Measurements from ENCODE around the gene ASPRV1.
"Not testable (repeated sequence)": the region's sequence is repeated elsewhere in the genome, so short reads cannot be mapped to it uniquely, and the experiment has no call there.

Gene ASPRV1

GRCh38 chr2:69961496-69961895 is at the start of gene ASPRV1:
ASPRV1 (minus strand) TSS chr2:69961631; CDS start chr2:69961436, 195 bp downstream.
- FAIRE-seq (no peak), DNase-seq (ENCODE audit: insufficient read length, low spot score) (no peak)
- TF ChIP-seq POLR2A (IDR thresholded peaks at IDR 0.05; ENCODE audit: low read depth, low read length), result no peak

DNA sequence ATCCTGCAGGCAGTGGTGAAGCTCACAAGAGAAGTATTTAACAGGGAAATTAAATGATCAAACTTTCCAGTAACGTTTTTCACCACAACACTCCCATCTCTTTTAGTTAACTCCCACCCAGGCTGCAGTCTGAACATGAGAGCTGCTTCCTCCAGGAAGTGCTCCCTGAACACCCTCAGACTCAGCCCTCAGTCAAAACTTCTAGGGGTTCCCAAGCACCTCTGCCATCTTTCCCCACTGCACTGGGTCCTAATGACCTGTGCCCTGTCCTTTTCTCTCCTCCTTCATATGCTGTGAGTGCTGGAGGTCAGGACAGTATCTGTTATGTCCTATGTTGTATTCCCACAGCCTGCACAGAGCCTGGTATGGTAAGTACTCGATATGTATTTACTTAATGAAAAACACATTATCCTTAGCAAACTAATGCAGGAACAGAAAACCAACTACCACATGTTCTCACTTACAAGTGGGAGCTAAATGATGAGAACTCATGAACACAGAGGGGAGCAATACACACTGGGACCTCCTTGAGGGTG is 49.2 kb upstream of the ASPRV1 start:
- DNase-seq (ENCODE audit: insufficient read length, low spot score) (no peak), FAIRE-seq (no peak)
- TF ChIP-seq POLR2A (IDR thresholded peaks at IDR 0.05; ENCODE audit: low read depth, low read length), result no peak

DNA sequence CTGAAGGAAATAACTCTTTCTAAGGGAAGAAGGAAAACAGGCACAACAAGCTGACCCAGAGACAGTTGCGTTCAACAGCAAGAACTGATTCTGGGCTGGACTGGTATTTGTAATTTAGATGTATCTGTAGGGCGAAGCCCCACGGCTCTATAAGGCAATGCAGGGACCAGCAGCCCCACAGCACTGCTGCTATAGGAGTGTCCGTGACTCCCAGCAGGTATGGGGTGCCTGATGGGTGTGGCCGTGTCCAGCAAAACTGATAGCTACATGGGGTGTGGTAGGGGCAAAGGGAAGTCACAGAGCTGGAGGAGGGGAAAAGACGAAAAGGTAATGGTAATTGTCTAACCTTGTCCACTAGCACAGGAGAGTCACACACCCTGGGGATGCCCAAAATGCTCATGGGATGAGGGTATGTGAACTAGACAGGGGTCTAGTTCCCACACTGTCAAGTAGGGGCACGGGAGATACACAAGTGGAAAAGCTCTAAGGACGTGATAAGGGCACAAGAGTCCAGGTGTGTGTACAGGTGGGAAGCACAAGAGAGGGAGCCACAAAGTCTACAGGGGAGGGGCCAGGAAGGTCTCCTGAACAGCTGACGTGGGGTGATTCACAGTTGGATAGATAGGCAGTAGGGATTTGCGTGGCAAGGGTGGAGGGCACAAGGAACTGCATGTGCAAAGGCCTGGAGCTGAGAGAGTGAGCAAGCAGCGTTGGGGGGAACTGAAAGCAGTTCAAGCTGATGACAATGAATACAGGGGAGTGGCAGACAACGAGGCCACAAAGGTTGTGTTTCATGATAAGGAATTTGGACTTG is 48.5 kb upstream of the ASPRV1 start:
- TF ChIP-seq POLR2A (IDR thresholded peaks at IDR 0.05; ENCODE audit: low read depth, low read length), result no peak
- DNase-seq (ENCODE audit: insufficient read length, low spot score) (no peak), FAIRE-seq (no peak)

- no peak for FAIRE-seq
- no peak for DNase-seq (ENCODE audit: insufficient read length, low spot score)
- no peak for TF ChIP-seq POLR2A (IDR thresholded peaks at IDR 0.05; ENCODE audit: low read depth, low read length)
These were observed 46.9 kb upstream of the ASPRV1 start for GRCh38 chr2:70008290-70008689.

GRCh38 chr2:70007151-70007550 is 45.7 kb upstream of the ASPRV1 start:
- DNase-seq (ENCODE audit: insufficient read length, low spot score), result no peak
- no peak for TF ChIP-seq POLR2A (IDR thresholded peaks at IDR 0.05; ENCODE audit: low read depth, low read length)
- no peak for FAIRE-seq

DNA sequence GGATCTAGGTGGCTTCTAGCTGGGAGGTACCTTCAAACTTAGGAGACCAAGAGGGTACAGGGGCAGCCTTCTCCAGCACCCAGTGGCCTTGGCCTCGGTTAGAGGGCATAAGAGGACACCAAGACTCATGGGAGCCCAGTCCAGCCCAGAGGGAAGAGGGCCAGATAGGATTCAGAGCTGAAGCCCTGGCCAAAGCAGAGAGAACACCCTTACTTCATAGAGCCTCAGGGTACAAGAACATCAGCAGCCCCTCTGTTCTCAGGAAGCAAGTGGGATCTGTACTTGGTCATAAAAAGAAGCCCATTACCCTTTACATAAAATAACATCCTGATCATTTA is 45.0 kb upstream of the ASPRV1 start:
- DNase-seq (ENCODE audit: insufficient read length, low spot score) (no peak), FAIRE-seq (no peak)
- no peak for TF ChIP-seq POLR2A (IDR thresholded peaks at IDR 0.05; ENCODE audit: low read depth, low read length)

DNA sequence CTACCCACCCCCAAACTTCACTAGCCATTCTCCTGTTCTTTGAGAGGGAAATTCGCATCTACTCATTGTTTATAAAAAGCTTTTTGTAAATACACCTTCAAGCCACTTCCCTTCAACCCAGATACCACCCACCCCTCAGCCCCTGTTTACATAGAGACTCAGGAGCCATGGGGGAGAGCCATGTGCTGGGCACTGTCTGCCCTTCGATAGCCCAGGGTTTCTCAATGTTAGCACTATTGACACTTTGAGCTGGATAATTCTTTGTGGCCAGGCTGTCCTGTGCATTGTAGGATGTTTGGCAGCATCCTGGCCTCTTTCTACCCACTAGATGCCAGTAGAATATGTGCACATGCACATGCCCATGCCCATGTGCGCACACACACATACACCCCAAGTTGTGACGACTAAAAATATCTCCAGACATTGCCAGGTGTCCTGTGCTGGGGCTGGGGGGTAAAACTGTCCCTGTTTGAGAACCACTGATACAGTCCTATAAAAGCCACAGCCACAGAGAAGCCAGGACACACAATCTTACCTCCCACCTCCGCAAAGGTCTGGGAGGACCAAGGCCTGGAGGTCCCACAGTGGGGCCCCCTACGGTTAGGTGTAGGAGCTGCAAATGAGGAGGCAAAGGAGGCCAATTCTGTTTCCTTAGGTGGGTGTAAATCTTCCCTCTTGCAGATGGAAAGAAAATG is 44.5 kb upstream of the ASPRV1 start:
- no peak for TF ChIP-seq POLR2A (IDR thresholded peaks at IDR 0.05; ENCODE audit: low read depth, low read length)
- FAIRE-seq, result no peak
- DNase-seq (ENCODE audit: insufficient read length, low spot score), result no peak

DNA sequence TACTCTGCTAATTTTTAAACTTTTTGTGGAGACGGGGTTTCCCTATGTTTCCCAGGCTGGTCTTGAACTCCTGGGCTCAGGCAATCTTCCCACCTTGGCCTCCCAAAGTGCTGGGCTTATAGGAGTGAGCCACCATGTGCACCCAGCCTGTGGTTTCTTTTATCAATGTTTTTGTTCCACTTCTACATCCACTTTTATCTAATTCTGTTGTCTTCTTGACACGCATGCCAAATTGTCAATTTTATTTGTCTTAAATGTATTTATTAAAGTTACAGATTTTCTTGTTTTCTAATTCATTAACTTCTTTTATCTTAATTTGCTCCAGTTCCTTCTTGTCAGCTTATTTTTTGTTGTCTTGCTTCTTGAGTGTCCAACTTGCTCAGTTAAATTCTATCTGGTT is 43.8 kb upstream of the ASPRV1 start:
- DNase-seq (ENCODE audit: insufficient read length, low spot score) (no peak), FAIRE-seq (no peak)
- TF ChIP-seq POLR2A (IDR thresholded peaks at IDR 0.05; ENCODE audit: low read depth, low read length), result no peak

- FAIRE-seq (no peak), DNase-seq (ENCODE audit: insufficient read length, low spot score) (no peak)
- TF ChIP-seq POLR2A (IDR thresholded peaks at IDR 0.05; ENCODE audit: low read depth, low read length), result no peak
These were observed 41.8 kb upstream of the ASPRV1 start for GRCh38 chr2:70003093-70003830.

DNA sequence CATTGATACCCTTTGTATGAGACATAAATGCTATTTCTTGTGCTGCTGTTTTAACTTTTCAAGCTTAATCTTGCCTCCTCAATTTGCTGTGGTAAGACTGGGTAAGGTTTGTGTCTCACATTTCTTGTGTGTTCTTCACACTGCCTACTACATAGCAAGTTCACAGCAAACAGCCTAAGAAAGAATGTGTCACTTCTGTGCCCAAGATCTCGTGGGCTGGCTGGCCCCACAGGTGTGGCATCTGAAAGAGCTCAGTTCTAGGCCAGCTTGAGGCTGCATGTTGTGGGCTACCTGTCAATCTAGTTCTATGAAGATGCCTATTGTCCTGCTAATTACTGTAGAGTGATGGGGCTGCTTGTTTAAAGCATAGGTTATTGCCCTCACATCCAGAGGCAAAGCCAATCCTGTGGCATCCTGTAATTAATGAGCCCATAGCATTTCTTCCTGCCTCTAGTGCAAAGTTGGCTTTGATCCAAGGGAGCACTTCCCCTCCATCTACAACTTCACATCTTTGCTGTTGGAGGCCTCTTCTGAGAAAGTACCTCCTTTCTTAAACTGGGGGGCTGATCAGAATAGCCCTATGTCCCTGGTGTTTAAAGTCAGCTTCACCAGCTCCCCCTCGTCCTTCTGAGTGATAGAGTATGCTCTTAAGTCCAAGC is 40.9 kb upstream of the ASPRV1 start:
- DNase-seq (ENCODE audit: insufficient read length, low spot score) (no peak), FAIRE-seq (no peak)
- no peak for TF ChIP-seq POLR2A (IDR thresholded peaks at IDR 0.05; ENCODE audit: low read depth, low read length)

- FAIRE-seq; DNase-seq (ENCODE audit: insufficient read length, low spot score): not testable (repeated sequence)
These were observed 39.1 kb upstream of the ASPRV1 start for GRCh38 chr2:70000529-70000928.

DNA sequence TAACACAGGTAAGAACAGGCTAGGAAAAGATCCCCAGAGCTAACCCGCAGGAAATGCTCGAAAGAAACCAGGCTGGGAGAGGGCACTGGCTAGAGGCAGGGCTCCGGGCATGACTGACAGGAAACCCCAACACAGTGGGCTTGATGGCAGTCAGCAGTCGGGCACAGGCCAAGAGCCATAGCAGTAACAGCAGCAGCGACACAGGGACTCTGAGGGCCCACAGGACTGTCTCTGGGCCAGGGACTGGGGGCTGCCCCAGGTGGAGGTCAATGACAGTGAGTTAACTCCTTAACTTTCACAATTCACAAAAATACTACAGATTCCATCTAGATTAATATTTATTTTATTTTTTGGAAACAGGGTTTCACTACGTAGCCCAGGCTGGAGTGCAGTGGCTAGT is 37.3 kb upstream of the ASPRV1 start:
- TF ChIP-seq POLR2A (IDR thresholded peaks at IDR 0.05; ENCODE audit: low read depth, low read length), result no peak
- FAIRE-seq (no peak), DNase-seq (ENCODE audit: insufficient read length, low spot score) (no peak)

DNA sequence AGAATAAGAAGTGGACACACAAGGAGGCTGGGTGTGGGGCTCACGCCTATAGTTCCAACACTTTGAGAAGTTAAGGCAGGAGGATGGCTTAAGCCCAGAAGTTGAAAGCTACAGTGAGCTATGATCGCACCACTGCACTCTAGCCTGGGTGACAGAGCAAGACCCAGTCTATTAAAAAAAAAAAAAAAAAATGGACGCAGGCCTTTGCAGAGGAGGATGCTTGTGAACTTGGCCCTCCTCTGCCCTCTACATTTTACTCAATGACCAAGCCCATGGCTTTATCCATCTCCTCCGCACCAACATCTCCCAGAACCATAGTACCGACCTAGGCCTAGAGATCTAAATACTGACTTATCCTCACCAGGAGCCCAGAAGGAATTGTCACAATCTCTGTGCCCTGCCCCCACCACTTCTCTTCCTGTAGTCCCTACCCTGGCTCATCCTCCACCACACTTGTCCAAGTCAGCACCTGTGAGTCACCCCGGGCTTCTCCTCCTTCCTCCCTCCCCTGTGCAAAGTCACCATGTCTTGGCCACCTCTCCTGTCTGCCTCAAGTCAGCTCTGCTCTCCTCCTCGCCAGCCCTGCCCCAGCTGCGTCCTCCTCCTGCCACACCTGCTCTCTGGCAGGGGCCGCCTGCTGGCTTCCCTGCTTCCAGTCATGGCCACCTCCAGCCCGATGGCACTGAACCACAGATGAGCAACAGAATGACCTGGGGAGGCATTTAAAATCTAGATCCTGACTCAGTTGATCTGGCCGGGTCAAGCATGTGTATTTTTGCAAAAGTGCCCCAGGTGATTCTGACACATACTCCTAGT is 35.8 kb upstream of the ASPRV1 start:
- FAIRE-seq, result no peak
- peak; percentile 76 for DNase-seq (ENCODE audit: insufficient read length, low spot score)
- TF ChIP-seq POLR2A (IDR thresholded peaks at IDR 0.05; ENCODE audit: low read depth, low read length), result no peak

All from H54 (cell line).